ENCODE results near the gene CLTB.
"Not testable (repeated sequence)": the region's sequence is repeated elsewhere in the genome, so short reads cannot be mapped to it uniquely, and the experiment has no call there.

Gene CLTB

GRCh38 chr5:176415952-176416924, at the start of gene CLTB:
Gene CLTB, minus strand, starts transcription at chr5:176416539. Its CDS starts 176 bp downstream, at chr5:176416363.
- DNase-seq (ENCODE audit: low read depth in 2 of 2) = peak; percentile 46 to 47

- DNase-seq (ENCODE audit: low read depth in 2 of 2) = no peak
These were observed 46.9 kb upstream of the CLTB start for GRCh38 chr5:176463113-176463764.

DNA sequence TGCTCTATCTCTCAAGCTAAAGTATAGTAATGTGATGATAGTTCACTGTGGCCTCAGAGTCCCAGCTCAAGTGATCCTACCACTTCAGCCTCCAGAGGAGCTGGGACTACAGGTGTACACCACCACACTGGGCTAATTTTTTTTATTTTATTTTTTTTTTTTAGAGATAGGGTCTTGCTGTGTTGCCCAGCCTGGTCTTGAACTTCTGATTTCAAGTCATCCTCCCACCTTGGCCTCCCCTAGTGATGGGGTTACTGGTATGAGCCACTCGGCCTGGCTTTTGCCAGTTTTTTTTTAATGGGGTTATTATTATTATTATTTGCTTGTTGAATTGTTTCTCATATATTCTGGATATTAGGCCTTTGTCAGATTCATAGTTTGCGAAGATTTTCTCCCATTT, 45.0 kb upstream of the CLTB start:
- no peak for DNase-seq (ENCODE audit: low read depth in 2 of 2)

- no peak for DNase-seq (ENCODE audit: low read depth in 2 of 2)
These were observed 42.7 kb upstream of the CLTB start for GRCh38 chr5:176458904-176459561.

- DNase-seq (ENCODE audit: low read depth in 2 of 2) = no peak
These were observed 38.5 kb upstream of the CLTB start for GRCh38 chr5:176454724-176455394.

- DNase-seq (ENCODE audit: low read depth in 2 of 2) = no peak
These were observed 33.7 kb upstream of the CLTB start for GRCh38 chr5:176450077-176450476.

DNA sequence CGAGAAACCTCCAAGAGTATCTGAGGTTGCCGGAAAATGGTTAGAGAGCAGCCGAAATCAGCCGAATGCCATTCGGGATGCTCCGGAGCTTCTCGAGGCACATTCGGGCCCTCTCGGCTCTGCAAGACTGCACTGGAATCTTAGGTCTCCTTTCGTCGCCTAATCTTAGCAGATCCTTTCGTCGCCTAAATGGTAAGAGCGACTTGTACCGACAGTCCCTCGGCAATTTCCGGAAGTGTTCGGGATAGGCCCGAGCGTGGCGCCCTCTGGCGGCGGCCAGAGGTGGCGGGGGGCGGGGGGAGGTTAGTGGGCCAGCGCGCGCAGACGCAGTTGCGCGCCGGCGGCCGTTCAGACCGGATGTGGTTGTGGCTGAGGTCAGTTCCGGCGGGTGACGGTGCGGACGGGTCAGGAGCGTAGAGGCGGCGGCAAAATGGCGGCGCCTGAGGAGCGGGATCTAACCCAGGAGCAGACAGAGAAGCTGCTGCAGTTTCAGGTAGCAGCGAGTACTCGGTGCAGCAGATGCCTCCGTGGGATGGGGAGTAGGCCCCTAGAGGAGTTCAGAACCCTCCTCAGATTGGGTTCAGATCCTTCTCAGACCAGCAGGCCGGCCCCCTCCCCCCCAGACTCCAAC, 31.8 kb upstream of the CLTB start, which contains the start of gene FAF2:
Gene FAF2 (plus strand): TSS at position 408 of the 631 bp plus-strand sequence. CDS start 23 bp downstream, at position 431.
- peak; percentile 98 for DNase-seq (ENCODE audit: low read depth in 2 of 2)

- DNase-seq (ENCODE audit: low read depth in 2 of 2) = no peak
These were observed 31.2 kb upstream of the CLTB start for GRCh38 chr5:176447591-176447977.

DNA sequence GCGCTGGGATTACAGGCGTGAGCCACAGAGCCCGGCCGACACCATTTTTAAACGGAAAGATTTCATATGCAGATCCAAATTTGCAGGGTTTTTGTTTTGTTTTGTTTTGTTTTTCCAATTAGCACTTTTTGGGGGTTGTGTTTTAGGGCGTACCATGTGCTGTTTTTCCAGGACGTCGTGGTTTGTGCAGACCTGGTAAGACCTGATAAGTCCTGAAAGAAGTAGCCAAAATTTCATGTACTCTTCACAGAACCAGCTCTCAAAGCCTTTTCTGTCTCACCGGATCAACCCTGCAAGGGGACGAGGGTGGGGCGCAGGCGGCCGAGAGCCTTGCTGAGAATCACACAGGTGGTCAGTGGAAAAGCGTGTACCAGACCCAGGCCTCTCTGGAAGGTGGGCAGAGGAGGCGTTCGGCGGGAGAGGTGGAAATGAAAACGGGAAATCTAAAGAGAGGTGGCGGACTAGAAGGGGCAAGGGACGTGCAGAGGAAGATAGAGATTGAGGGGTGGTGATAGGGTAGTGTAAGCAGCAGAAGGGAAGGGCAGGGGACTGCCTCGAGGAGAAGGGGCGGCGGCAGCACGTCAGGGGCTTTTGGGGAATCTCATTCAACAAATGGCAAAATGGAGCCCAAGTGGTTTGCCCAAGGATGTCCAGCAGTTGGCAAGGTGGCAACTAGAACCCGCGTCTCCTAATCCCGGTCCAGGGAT, 30.7 kb upstream of the CLTB start:
- no peak for DNase-seq (ENCODE audit: low read depth in 2 of 2)

DNA sequence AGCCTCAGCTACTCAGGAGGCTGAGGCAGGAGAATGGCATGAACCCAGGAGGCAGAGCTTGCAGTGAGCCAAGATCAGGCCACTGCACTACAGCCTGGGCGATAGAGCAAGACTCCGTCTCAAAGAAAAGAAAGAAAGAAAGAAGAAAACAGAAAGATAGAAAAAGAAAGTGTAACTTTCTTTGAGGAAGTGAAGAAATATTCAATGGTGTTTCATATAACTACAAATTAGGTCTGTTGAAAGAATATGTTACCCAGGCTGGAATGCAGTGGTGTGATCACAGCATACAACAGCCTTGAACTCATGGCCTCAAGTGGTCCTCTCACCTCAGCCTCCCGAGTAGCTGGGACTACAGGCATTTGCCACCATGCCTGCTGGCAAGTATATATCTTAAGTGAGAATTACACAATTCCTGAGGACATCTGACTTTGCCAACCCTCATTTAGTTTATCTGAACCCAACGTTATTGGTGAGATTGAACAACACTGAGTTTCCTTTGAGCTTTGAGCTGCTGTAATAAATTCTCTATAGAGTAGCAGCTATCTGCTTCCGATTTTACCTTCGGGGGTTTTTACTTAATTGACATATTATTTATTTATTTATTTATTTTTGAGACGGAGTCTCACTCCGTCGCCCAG, 29.8 kb upstream of the CLTB start:
- no peak for DNase-seq (ENCODE audit: low read depth in 2 of 2)

DNA sequence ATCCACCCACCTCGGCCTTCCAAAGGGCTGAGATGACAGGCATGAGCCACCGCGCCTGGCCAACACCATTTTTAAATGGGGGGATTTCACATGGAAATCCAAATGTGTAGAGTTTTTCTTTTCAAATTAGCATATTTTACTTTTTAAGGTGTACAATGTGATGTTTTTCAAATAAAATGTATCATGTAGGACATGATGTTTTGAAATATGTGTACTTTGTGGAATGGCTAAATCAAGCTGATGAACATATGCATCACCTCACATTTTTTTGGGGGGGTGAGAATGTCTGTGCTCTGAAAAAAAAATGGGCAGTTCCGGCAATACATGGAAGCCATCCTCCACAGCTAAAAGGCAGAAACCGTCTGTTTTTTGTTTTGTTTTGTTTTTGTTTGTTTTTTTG, 28.4 kb upstream of the CLTB start:
- DNase-seq (ENCODE audit: low read depth in 2 of 2) = no peak

GRCh38 chr5:176442911-176443310, 26.6 kb upstream of the CLTB start:
- not testable (repeated sequence) for DNase-seq (ENCODE audit: low read depth in 2 of 2)

- no peak for DNase-seq (ENCODE audit: low read depth in 2 of 2)
These were observed 25.6 kb upstream of the CLTB start for GRCh38 chr5:176441921-176442323.

- no peak for DNase-seq (ENCODE audit: low read depth in 2 of 2)
These were observed 24.8 kb upstream of the CLTB start for GRCh38 chr5:176440927-176441706.

GRCh38 chr5:176438959-176439757, 22.8 kb upstream of the CLTB start:
- DNase-seq (ENCODE audit: low read depth in 2 of 2) = peak; percentile 67 to 68

DNA sequence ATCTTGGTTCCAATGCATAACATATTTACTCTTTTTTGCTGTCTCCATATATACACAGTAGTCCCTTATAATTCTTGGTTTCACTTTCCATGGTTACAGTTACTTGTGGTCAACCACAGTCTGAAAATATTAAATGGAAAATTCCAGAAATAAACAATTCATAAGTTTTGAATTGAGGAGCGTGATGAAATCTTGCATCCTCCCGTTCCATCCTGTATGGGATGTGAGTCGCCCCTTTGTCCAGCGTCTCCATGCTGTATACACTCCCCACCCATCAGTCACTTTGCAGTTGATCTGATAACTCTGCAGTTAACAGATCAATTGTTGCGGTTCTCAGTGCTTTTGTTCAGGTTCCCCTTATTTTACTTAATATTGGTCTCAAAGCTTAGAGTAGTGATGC, 20.3 kb upstream of the CLTB start:
- peak in 1 of 2 experiments; percentile 36 for DNase-seq (ENCODE audit: low read depth in 2 of 2)

GRCh38 chr5:176432707-176433106, 16.4 kb upstream of the CLTB start:
- no peak for DNase-seq (ENCODE audit: low read depth in 2 of 2)

GRCh38 chr5:176429972-176430371, 13.6 kb upstream of the CLTB start:
- no peak for DNase-seq (ENCODE audit: low read depth in 2 of 2)

Measured in fibroblast of skin of left quadriceps (primary cell).